PC-3 (cell line): ENCODE data around the gene VPS13A. TPM values are rescaled to one million over a fixed set of nuclear protein-coding genes. Genes with fewer than 3 reads are reported as not detected.

Experiments used
- ATAC-seq: fragments of 200-7000 bp; cut with Tn5 transposase; 2 replicates; pipeline ENCODE4 v1.9.1; 2020; ENCODE audit warnings: mild to moderate bottlenecking, moderate library complexity
- BruUV-seq: library from RNA; stranded (reverse); fragments of 400-500 nt; replicated peaks from 2 replicates; lab custom pipeline; 2021; lab: Mats Ljungman, UMichigan
- CTCF ChIA-PET: fragments of 300-600 bp; sonication (Branson Sonifier 250); formaldehyde crosslinking; loops from one replicate; lab custom pipeline; 2022; ENCODE audit warnings: antibody characterized with exemption; lab: Charles Lee
- POLR2A ChIA-PET: fragments of 300-600 bp; sonication (Branson Sonifier 250); formaldehyde crosslinking; loops from one replicate; lab custom pipeline; 2022; ENCODE audit warnings: antibody characterized with exemption; ENCODE audit not compliant: unreplicated experiment; lab: Charles Lee
- DNase-seq: peaks from one replicate; pipeline ENCODE4 v3.0.0-alpha.2; 2015
- H2AFZ ChIP-seq: fragments of 300-600 bp; sonication (generic); 2 replicates; pipeline ENCODE4 v1.6.0; 2016; ENCODE audit warnings: antibody characterized with exemption, low read length
- H3F3A ChIP-seq: fragments of 300-600 bp; sonication (generic); one replicate; pipeline ENCODE4 v1.6.0; 2017; ENCODE audit warnings: antibody characterized with exemption, low read length, control low read depth, mild to moderate bottlenecking; ENCODE audit not compliant: unreplicated experiment
- H3K27ac ChIP-seq: fragments of 300-600 bp; sonication (generic); 2 replicates; pipeline ENCODE4 v1.5.1; 2016; ENCODE audit warnings: mild to moderate bottlenecking, low read length
- H3K27me3 ChIP-seq: fragments of 300-600 bp; sonication (generic); 2 replicates; pipeline ENCODE4 v1.6.1; 2016; ENCODE audit warnings: low read length, mixed read lengths
- H3K36me3 ChIP-seq: fragments of 300-600 bp; sonication (generic); 2 replicates; pipeline ENCODE4 v1.6.1; 2016; ENCODE audit warnings: low read depth, mixed run types, low read length, mixed read lengths
- H3K4me1 ChIP-seq: fragments of 300-600 bp; sonication (generic); 2 replicates; pipeline ENCODE4 v1.5.1; 2016; ENCODE audit warnings: low read length; ENCODE audit not compliant: insufficient read depth
- H3K4me2 ChIP-seq: fragments of 300-600 bp; sonication (generic); 2 replicates; pipeline ENCODE4 v1.6.0; 2016; ENCODE audit warnings: low read length
- H3K4me3 ChIP-seq: fragments of 300-600 bp; sonication (generic); 2 replicates; pipeline ENCODE4 v1.5.1; 2016; ENCODE audit warnings: mild to moderate bottlenecking, low read length, mixed read lengths
- H3K79me2 ChIP-seq: fragments of 300-600 bp; sonication (generic); 2 replicates; pipeline ENCODE4 v1.6.1; 2017; ENCODE audit warnings: low read length, mixed read lengths
- H3K9ac ChIP-seq: fragments of 300-600 bp; sonication (generic); 2 replicates; pipeline ENCODE4 v1.6.0; 2016; ENCODE audit warnings: mild to moderate bottlenecking, low read length
- H3K9me2 ChIP-seq: fragments of 300-600 bp; sonication (generic); replicated peaks from 2 replicates; pipeline ENCODE4 v1.6.1; 2016; ENCODE audit warnings: mixed run types, low read length, mixed read lengths
- H3K9me3 ChIP-seq: fragments of 300-600 bp; sonication (generic); 2 replicates; pipeline ENCODE4 v1.6.1; 2016; ENCODE audit warnings: low read length, mixed read lengths
- H4K20me1 ChIP-seq: fragments of 300-600 bp; sonication (generic); 2 replicates; pipeline ENCODE4 v1.6.1; 2016; ENCODE audit warnings: low read length, mixed read lengths
- EZH2 ChIP-seq: fragments of 300-600 bp; sonication (generic); IDR thresholded peaks from one replicate; pipeline ENCODE4 v1.6.1; 2017; ENCODE audit warnings: antibody characterized with exemption, mild to moderate bottlenecking, low read length; ENCODE audit not compliant: unreplicated experiment
- EZH2phosphoT487 ChIP-seq: fragments of 300-600 bp; sonication (generic); IDR thresholded peaks from 2 replicates; pipeline ENCODE4 v1.6.1; 2018; ENCODE audit warnings: mild to moderate bottlenecking, antibody characterized with exemption, low read length, borderline replicate concordance
- intact Hi-C: fragments of 100-400 bp; cut with micrococcal nuclease; formaldehyde crosslinking; loops from 2 replicates; pipeline ENCODE4 v1.9.0; 2023
- total RNA-seq: library from RNA; depleted of rRNA; stranded (reverse); fragments of >200 nt; gene quantifications from 2 replicates; pipeline ENCODE4 v1.2.3, GENCODE V29; 2014
- TF ChIP-seq, protein P1 (sequence below): fragments of 300-600 bp; sonication (generic); conservative IDR thresholded peaks from 2 replicates; pipeline ENCODE4 v1.5.1; 2017; ENCODE audit warnings: antibody characterized with exemption, low read depth, mild to moderate bottlenecking, low read length

Gene VPS13A
- total RNA-seq, 1 experiment from 2014 or later, result 17.5 TPM

DNA sequence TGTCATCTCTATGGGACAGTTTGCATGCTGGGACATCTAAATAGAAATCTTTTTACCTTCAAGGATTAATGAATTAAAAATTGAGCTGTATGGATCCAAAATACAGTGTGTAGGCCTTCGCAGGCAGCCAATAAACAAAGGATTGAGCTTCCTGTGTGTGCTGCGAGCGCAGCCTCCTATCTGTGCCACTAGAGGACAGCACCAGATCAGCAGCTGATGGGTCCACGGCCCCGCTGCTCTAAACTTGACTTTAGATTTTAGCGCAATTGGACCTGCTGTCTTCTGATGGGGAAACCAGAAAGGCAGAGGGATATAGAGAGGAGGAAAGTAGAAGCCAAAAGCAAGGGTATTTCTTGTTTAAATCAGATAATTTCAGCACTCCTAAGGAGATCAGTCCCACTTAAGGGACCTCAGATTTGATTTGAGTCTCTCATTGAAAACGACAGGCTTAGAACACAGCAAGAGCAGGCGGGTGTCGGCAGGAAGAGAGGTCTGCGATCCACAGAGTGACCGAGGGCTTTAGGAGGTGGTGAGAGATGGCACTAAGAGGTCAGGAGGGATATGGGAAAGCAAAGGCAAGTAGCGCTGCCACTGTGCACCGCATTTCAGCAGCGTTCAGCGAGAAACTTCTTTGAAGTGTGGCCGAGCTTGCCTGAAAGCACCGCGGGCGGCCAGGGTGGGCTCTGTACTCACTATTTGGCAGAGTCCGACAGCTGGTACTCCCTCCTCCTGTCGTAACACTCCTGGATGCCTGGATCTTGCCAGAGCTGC lies 256.5 kb downstream of the VPS13A start:
- no peak overlapping the region for H3K4me3 ChIP-seq
- no TSS peak for BruUV-seq

DNA sequence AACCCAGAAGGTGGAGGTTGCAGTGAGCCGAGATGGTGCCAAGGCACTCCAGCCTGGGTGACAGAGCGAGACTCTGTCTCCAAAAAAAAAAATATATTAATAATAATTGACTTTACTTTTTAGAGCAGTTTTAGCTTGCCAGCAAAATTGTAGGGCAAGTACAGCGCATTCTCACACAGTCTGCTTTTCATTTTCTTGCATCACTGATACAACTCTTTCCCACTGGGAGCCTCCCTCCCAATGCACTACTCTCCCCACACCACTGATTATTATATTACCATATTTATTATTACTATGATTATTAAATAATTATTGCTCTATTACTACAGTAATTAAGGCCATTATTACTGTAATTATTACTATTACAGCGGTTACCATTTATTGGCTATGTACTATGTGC lies 257.9 kb downstream of the VPS13A start:
- Histone ChIP-seq H3K36me3 (no peaks in the 10 kb centered on the region), H3K27ac (no peak overlapping the region)
- intact Hi-C loops, result no loop called here

More for the DNA sequence above, 256.5 kb downstream of the VPS13A start:
- Histone ChIP-seq H2AFZ (peak overlapping the region; percentile 31; the same call in 1 of the 2 replicates), H3K79me2 (no peaks in the 10 kb centered on the region), H3K9ac (no peak overlapping the region), H4K20me1 (no peaks in the 10 kb centered on the region), H3K4me2 (no peak overlapping the region), H3K27ac (no peak overlapping the region), H3K9me3 (no peaks in the 10 kb centered on the region), H3K36me3 (no peaks in the 10 kb centered on the region), H3K9me2 (no peaks in the 10 kb centered on the region), H3K4me1 (no peaks in the 10 kb centered on the region), H3K27me3 (no peaks in the 10 kb centered on the region), H3F3A (no peaks in the 10 kb centered on the region)
- ChIA-PET POLR2A (no interaction called here), CTCF (interaction anchor here (0.5 to 1.5 kb wide), 5 partner anchors 20 to 317 kb away, joined by 3 to 11 read pairs (median 3); partner anchors contain the start of gene GNA14)
- intact Hi-C loops, result loop anchor here (1.0 to 2.0 kb wide), 4 partner anchors 55 to 331 kb away; partner anchors contain the start of gene GNA14
- TF ChIP-seq EZH2phosphoT487 (no peak), EZH2 (no peak)
- TF ChIP-seq, protein P1, sequence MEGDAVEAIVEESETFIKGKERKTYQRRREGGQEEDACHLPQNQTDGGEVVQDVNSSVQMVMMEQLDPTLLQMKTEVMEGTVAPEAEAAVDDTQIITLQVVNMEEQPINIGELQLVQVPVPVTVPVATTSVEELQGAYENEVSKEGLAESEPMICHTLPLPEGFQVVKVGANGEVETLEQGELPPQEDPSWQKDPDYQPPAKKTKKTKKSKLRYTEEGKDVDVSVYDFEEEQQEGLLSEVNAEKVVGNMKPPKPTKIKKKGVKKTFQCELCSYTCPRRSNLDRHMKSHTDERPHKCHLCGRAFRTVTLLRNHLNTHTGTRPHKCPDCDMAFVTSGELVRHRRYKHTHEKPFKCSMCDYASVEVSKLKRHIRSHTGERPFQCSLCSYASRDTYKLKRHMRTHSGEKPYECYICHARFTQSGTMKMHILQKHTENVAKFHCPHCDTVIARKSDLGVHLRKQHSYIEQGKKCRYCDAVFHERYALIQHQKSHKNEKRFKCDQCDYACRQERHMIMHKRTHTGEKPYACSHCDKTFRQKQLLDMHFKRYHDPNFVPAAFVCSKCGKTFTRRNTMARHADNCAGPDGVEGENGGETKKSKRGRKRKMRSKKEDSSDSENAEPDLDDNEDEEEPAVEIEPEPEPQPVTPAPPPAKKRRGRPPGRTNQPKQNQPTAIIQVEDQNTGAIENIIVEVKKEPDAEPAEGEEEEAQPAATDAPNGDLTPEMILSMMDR, result peak; percentile 94
- ATAC-seq (peak; percentile 98), DNase-seq (peak; percentile 64)

More for the DNA sequence above, 257.9 kb downstream of the VPS13A start:
- no peaks in the 10 kb centered on the region for H4K20me1 ChIP-seq
- ATAC-seq (no peak), DNase-seq (no peak)
- H3K4me2 ChIP-seq, result no peak overlapping the region
- no peaks in the 10 kb centered on the region for H3K4me1 ChIP-seq
- ChIA-PET POLR2A (no interaction called here), CTCF (no interaction called here)
- H3K27me3 ChIP-seq, result no peaks in the 10 kb centered on the region
- H3F3A ChIP-seq, result no peaks in the 10 kb centered on the region
- BruUV-seq, result no TSS peak
- H3K9me3 ChIP-seq, result no peaks in the 10 kb centered on the region
- H3K4me3 ChIP-seq, result no peak overlapping the region
- no peaks in the 10 kb centered on the region for H3K9me2 ChIP-seq
- H3K9ac ChIP-seq, result no peak overlapping the region
- TF ChIP-seq EZH2phosphoT487, result no peak
- TF ChIP-seq, protein P1, result no peak
- no peak for TF ChIP-seq EZH2
- H3K79me2 ChIP-seq, result no peaks in the 10 kb centered on the region
- H2AFZ ChIP-seq, result no peak overlapping the region
